ENCODE data around the gene HMGXB4. TPM values are rescaled to one million over a fixed set of nuclear protein-coding genes. Genes with fewer than 3 reads are reported as not detected.

The HMGXB4 gene
- total RNA-seq, 1 donor, result 19.2 TPM

- H3K36me3 ChIP-seq (ENCODE audit: insufficient read depth, low read length), result no peaks in the 10 kb centered on the region
- DNase-seq (ENCODE audit: insufficient read length, low spot score, missing footprints), result peak; percentile 18
- H3K79me2 ChIP-seq (ENCODE audit: insufficient read depth, low read length), result no peaks in the 10 kb centered on the region
- H3K27ac ChIP-seq (ENCODE audit: low read depth, low read length), result no peak overlapping the region
- H3K9me3 ChIP-seq (ENCODE audit: low read depth, low read length), result peaks cover 7% of the 10 kb centered on the region
- H3K4me2 ChIP-seq (ENCODE audit: insufficient read depth, low read length), result no peak overlapping the region
- H3K27me3 ChIP-seq (ENCODE audit: insufficient read depth, low read length), result peaks cover 4% of the 10 kb centered on the region
- no peak for TF ChIP-seq CTCF (IDR thresholded peaks at IDR 0.05; ENCODE audit: extremely low read depth, low read depth, low read length)
- no peaks in the 10 kb centered on the region for H4K20me1 ChIP-seq (ENCODE audit: insufficient read depth, low read length)
- no peak overlapping the region for H2AFZ ChIP-seq (ENCODE audit: low read length)
- no peak overlapping the region for H3K4me3 ChIP-seq (ENCODE audit: insufficient read depth, low read length)
- H3K4me1 ChIP-seq (ENCODE audit: insufficient read depth, low read length), result peaks cover 18% of the 10 kb centered on the region
Observed at GRCh38 chr22:35218079-35218478, 39.2 kb upstream of the HMGXB4 start.

- H3K9me3 ChIP-seq (ENCODE audit: low read depth, low read length), result peaks cover 7% of the 10 kb centered on the region
- H4K20me1 ChIP-seq (ENCODE audit: insufficient read depth, low read length), result no peaks in the 10 kb centered on the region
- H2AFZ ChIP-seq (ENCODE audit: low read length), result no peak overlapping the region
- H3K27ac ChIP-seq (ENCODE audit: low read depth, low read length), result peak overlapping the region; percentile 59
- no peaks in the 10 kb centered on the region for H3K36me3 ChIP-seq (ENCODE audit: insufficient read depth, low read length)
- no peak for TF ChIP-seq CTCF (IDR thresholded peaks at IDR 0.05; ENCODE audit: extremely low read depth, low read depth, low read length)
- H3K4me1 ChIP-seq (ENCODE audit: insufficient read depth, low read length), result peaks cover 18% of the 10 kb centered on the region
- peak; percentile 78 for DNase-seq (ENCODE audit: insufficient read length, low spot score, missing footprints)
- H3K27me3 ChIP-seq (ENCODE audit: insufficient read depth, low read length), result peaks cover 4% of the 10 kb centered on the region
- no peaks in the 10 kb centered on the region for H3K79me2 ChIP-seq (ENCODE audit: insufficient read depth, low read length)
- no peak overlapping the region for H3K4me3 ChIP-seq (ENCODE audit: insufficient read depth, low read length)
- no peak overlapping the region for H3K4me2 ChIP-seq (ENCODE audit: insufficient read depth, low read length)
Observed at GRCh38 chr22:35219012-35219411, 38.3 kb upstream of the HMGXB4 start.

- Histone ChIP-seq H3K27me3 (ENCODE audit: insufficient read depth, low read length) (peaks cover 3% of the 10 kb centered on the region), H3K27ac (ENCODE audit: low read depth, low read length) (no peak overlapping the region)
- TF ChIP-seq CTCF (IDR thresholded peaks at IDR 0.05; ENCODE audit: extremely low read depth, low read depth, low read length), result no peak
Observed at GRCh38 chr22:35220221-35220620, 37.1 kb upstream of the HMGXB4 start.

GRCh38 chr22:35225010-35225409, 32.3 kb upstream of the HMGXB4 start:
- no peak for TF ChIP-seq CTCF (IDR thresholded peaks at IDR 0.05; ENCODE audit: extremely low read depth, low read depth, low read length)
- no peak overlapping the region for H3K4me2 ChIP-seq (ENCODE audit: insufficient read depth, low read length)

More at GRCh38 chr22:35220221-35220620, 37.1 kb upstream of the HMGXB4 start:
- Histone ChIP-seq H4K20me1 (ENCODE audit: insufficient read depth, low read length) (no peaks in the 10 kb centered on the region), H3K36me3 (ENCODE audit: insufficient read depth, low read length) (no peaks in the 10 kb centered on the region), H3K4me1 (ENCODE audit: insufficient read depth, low read length) (peaks cover 18% of the 10 kb centered on the region), H2AFZ (ENCODE audit: low read length) (no peak overlapping the region), H3K79me2 (ENCODE audit: insufficient read depth, low read length) (no peaks in the 10 kb centered on the region), H3K4me2 (ENCODE audit: insufficient read depth, low read length) (no peak overlapping the region), H3K4me3 (ENCODE audit: insufficient read depth, low read length) (no peak overlapping the region), H3K9me3 (ENCODE audit: low read depth, low read length) (peaks cover 7% of the 10 kb centered on the region)
- peak; percentile 13 for DNase-seq (ENCODE audit: insufficient read length, low spot score, missing footprints)

More at GRCh38 chr22:35225010-35225409, 32.3 kb upstream of the HMGXB4 start:
- Histone ChIP-seq H4K20me1 (ENCODE audit: insufficient read depth, low read length) (no peaks in the 10 kb centered on the region), H3K79me2 (ENCODE audit: insufficient read depth, low read length) (no peaks in the 10 kb centered on the region), H2AFZ (ENCODE audit: low read length) (no peak overlapping the region), H3K27me3 (ENCODE audit: insufficient read depth, low read length) (peaks cover 22% of the 10 kb centered on the region), H3K9me3 (ENCODE audit: low read depth, low read length) (no peaks in the 10 kb centered on the region), H3K4me1 (ENCODE audit: insufficient read depth, low read length) (peaks cover 5% of the 10 kb centered on the region), H3K27ac (ENCODE audit: low read depth, low read length) (no peak overlapping the region), H3K4me3 (ENCODE audit: insufficient read depth, low read length) (no peak overlapping the region), H3K36me3 (ENCODE audit: insufficient read depth, low read length) (no peaks in the 10 kb centered on the region)
- DNase-seq (ENCODE audit: insufficient read length, low spot score, missing footprints), result no peak
